Ishikawa (cell line): Measurements from ENCODE around the gene FCGR3B.
"Not testable (repeated sequence)": the region's sequence is repeated elsewhere in the genome, so short reads cannot be mapped to it uniquely, and the experiment has no call there.

Experiments
- CEBPB ChIP-seq: IDR thresholded peaks from 2 replicates; pipeline ENCODE4 v1.6.1; 2012
- CREB1 ChIP-seq: IDR thresholded peaks from 2 replicates; pipeline ENCODE4 v1.6.1; 2012; ENCODE audit warnings: low read depth
- EGR1 ChIP-seq: IDR thresholded peaks from 2 replicates; pipeline ENCODE4 v1.6.1; 2012
- EP300 ChIP-seq: IDR thresholded peaks from 2 replicates; pipeline ENCODE4 v1.6.1; 2012; ENCODE audit warnings: borderline replicate concordance
- FOXM1 ChIP-seq: IDR thresholded peaks from 2 replicates; pipeline ENCODE4 v1.6.1; 2012; ENCODE audit warnings: low read depth, borderline replicate concordance
- NFIC ChIP-seq: IDR thresholded peaks from 2 replicates; pipeline ENCODE4 v1.6.1; 2012
- RAD21 ChIP-seq: IDR thresholded peaks from 2 replicates; pipeline ENCODE4 v1.6.1; 2012; ENCODE audit warnings: low read depth
- TAF1 ChIP-seq: IDR thresholded peaks from 2 replicates; pipeline ENCODE4 v1.6.1; 2012; ENCODE audit warnings: low read depth, mild to moderate bottlenecking
- TCF12 ChIP-seq: IDR thresholded peaks from 2 replicates; pipeline ENCODE4 v1.6.1; 2012; ENCODE audit warnings: low read depth
- TEAD4 ChIP-seq: IDR thresholded peaks from 2 replicates; pipeline ENCODE4 v1.6.1; 2012
- YY1 ChIP-seq: IDR thresholded peaks from 2 replicates; pipeline ENCODE4 v1.6.1; 2012; ENCODE audit warnings: low read depth
- ZBTB7A ChIP-seq: IDR thresholded peaks from 2 replicates; pipeline ENCODE4 v1.6.1; 2012; ENCODE audit warnings: low read depth
- TF ChIP-seq, protein P1 (sequence below): IDR thresholded peaks from 2 replicates; pipeline ENCODE4 v1.6.1; 2012
- TF ChIP-seq, protein P2 (sequence below): IDR thresholded peaks from 2 replicates; pipeline ENCODE4 v1.6.1; 2012
- TF ChIP-seq, protein P3 (sequence below): IDR thresholded peaks from 2 replicates; pipeline ENCODE4 v1.6.1; 2012; ENCODE audit warnings: low read depth, mild to moderate bottlenecking

FCGR3B gene

DNA sequence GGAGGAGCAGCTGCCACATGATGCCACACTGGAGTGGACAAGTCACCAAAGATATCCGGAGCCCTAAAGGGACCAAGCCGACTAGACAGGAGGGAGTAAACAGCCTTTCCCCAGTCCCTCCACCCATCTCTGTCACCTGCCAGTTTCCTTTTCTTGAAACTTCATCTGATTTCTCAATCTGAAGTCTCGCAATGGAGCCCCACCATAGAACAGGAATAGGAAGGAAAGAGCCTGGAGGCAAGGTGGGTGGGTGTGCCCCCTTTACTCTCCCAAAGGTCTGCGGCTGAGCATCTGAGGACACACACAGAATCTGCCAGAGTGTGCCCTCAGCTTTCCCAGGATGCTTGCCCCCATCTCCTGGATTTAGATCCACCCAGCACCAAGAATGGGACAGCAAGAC lies at the start of gene FCGR3B:
Gene FCGR3B (minus strand): TSS at position 101 of the 400 bp plus-strand sequence. CDS start 82 bp downstream, at position 19.
- TF ChIP-seq NFIC (no peak), FOXM1 (no peak), YY1 (no peak), CEBPB (no peak), TEAD4 (no peak), EP300 (no peak), RAD21 (no peak), CREB1 (no peak), EGR1 (no peak)
- TF ChIP-seq, protein P1, sequence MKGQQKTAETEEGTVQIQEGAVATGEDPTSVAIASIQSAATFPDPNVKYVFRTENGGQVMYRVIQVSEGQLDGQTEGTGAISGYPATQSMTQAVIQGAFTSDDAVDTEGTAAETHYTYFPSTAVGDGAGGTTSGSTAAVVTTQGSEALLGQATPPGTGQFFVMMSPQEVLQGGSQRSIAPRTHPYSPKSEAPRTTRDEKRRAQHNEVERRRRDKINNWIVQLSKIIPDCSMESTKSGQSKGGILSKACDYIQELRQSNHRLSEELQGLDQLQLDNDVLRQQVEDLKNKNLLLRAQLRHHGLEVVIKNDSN: no peak

DNA sequence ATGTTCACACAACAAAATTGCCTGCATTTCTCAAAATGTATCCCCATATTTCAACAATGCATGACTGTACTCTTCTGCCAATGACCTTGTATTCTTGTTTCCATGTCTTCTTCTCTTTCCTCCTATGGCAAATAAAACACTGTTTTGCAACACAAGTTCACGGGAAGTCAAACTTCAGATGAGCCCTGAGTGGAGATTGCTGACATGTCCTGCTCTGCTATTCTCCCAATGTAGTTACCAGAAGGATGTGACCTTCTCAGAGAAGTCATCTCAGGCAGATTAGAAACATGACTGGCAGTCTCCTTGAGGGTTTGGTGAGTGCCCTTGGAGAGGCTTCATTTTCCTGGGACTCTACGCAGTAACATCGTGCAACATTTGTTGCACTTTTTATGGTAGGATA lies 47.5 kb upstream of the FCGR3B start:
- TF ChIP-seq NFIC (no peak), TEAD4 (no peak), CREB1 (no peak), FOXM1 (no peak), TCF12 (no peak), TAF1 (no peak), EP300 (no peak), YY1 (no peak)
- TF ChIP-seq, protein P2, sequence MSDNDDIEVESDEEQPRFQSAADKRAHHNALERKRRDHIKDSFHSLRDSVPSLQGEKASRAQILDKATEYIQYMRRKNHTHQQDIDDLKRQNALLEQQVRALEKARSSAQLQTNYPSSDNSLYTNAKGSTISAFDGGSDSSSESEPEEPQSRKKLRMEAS: no peak
- TF ChIP-seq, protein P1: no peak

DNA sequence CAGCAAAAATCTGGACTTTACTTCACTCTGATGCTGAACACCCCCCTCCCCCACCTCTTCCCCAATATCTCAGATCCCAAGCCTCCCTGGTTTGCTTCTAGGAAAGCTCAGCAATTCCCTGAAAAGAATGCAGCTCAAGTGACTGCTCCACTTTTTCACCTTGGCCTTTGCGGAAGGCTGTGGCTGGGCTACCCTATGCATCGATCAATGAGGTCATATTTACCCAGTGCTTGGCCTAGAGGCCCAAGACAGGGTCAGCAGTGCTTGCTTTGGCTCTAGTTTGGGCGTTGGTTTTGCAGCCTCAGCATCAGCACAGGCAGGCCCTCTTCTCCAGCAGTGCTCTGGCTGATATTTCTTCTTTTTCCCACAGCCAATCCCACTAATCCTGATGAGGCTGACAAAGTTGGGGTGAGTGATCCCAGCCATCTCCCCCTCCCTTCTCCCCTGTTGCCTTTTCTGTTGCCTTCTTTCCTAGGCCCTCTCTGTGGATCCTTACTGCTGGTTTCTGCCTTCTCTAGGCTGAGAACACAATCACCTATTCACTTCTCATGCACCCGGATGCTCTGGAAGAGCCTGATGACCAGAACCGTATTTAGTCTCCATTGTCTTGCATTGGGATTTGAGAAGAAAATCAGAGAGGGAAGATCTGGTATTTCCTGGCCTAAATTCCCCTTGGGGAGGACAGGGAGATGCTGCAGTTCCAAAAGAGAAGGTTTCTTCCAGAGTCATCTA lies 46.1 kb upstream of the FCGR3B start:
- TF ChIP-seq, protein P3, sequence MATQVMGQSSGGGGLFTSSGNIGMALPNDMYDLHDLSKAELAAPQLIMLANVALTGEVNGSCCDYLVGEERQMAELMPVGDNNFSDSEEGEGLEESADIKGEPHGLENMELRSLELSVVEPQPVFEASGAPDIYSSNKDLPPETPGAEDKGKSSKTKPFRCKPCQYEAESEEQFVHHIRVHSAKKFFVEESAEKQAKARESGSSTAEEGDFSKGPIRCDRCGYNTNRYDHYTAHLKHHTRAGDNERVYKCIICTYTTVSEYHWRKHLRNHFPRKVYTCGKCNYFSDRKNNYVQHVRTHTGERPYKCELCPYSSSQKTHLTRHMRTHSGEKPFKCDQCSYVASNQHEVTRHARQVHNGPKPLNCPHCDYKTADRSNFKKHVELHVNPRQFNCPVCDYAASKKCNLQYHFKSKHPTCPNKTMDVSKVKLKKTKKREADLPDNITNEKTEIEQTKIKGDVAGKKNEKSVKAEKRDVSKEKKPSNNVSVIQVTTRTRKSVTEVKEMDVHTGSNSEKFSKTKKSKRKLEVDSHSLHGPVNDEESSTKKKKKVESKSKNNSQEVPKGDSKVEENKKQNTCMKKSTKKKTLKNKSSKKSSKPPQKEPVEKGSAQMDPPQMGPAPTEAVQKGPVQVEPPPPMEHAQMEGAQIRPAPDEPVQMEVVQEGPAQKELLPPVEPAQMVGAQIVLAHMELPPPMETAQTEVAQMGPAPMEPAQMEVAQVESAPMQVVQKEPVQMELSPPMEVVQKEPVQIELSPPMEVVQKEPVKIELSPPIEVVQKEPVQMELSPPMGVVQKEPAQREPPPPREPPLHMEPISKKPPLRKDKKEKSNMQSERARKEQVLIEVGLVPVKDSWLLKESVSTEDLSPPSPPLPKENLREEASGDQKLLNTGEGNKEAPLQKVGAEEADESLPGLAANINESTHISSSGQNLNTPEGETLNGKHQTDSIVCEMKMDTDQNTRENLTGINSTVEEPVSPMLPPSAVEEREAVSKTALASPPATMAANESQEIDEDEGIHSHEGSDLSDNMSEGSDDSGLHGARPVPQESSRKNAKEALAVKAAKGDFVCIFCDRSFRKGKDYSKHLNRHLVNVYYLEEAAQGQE: no peak
- TF ChIP-seq CEBPB: no peak
- no peak for TF ChIP-seq RAD21
- no peak for TF ChIP-seq EGR1
- no peak for TF ChIP-seq CREB1
- TF ChIP-seq TEAD4: no peak
- TF ChIP-seq ZBTB7A: no peak
- TF ChIP-seq TAF1: no peak
- TF ChIP-seq NFIC: no peak
- TF ChIP-seq YY1: no peak
- TF ChIP-seq, protein P2: no peak
- no peak for TF ChIP-seq EP300
- no peak for TF ChIP-seq TCF12
- TF ChIP-seq, protein P1: no peak
- no peak for TF ChIP-seq FOXM1

DNA sequence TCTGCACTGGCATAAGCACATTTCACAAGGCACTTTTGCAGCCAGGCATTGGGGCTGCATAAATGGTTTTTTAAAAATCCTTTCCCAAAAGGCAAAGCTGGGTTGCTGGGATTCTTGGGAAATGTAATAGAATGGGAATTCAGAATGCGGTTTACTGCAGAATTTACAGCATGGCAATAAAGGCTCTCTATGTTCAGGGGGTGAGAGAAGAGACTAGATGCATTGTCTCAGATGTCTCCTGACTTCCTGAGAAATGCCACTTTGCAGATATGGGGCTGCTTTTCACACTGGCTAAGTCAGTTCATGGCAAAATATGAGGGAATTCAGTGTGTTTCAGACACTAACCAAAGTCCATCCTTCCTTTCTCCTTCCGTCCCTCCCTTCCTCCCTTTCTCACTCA lies 45.5 kb upstream of the FCGR3B start:
- no peak for TF ChIP-seq RAD21
- TF ChIP-seq, protein P3: no peak

DNA sequence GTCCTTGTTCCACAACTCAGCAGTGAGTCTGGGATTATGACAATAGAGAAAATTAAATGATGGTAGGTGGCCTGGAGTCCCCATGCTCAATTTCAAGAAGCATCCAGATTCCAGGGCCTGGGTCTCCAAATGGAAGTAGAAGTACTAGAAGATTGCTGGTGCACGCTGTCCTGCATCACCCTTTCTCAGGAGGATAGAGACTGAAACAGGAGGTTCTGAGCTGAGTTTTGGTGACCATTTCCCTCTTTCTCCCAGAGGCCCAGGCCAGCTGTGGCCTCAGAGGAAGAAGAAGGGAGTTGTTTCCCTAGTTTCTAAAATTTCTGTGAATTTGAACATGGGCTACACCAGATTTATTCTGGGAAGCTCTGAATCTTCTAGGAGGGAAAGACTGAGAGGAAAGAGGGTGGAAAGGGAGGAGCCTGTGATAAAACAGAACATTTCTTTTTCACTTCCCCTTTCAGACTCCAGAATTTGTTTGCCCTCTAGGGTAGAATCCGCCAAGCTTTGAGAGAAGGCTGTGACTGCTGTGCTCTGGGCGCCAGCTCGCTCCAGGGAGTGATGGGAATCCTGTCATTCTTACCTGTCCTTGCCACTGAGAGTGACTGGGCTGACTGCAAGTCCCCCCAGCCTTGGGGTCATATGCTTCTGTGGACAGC lies 31.8 kb upstream of the FCGR3B start, which contains the start of gene FCGR2B:
Gene FCGR2B (plus strand): TSS at position 460 of the 656 bp plus-strand sequence. CDS start 99 bp downstream, at position 559.
- not testable (repeated sequence) for TF ChIP-seq CEBPB, NFIC, EP300
